ENCODE data around the gene RUNX1.

Gene RUNX1

DNA sequence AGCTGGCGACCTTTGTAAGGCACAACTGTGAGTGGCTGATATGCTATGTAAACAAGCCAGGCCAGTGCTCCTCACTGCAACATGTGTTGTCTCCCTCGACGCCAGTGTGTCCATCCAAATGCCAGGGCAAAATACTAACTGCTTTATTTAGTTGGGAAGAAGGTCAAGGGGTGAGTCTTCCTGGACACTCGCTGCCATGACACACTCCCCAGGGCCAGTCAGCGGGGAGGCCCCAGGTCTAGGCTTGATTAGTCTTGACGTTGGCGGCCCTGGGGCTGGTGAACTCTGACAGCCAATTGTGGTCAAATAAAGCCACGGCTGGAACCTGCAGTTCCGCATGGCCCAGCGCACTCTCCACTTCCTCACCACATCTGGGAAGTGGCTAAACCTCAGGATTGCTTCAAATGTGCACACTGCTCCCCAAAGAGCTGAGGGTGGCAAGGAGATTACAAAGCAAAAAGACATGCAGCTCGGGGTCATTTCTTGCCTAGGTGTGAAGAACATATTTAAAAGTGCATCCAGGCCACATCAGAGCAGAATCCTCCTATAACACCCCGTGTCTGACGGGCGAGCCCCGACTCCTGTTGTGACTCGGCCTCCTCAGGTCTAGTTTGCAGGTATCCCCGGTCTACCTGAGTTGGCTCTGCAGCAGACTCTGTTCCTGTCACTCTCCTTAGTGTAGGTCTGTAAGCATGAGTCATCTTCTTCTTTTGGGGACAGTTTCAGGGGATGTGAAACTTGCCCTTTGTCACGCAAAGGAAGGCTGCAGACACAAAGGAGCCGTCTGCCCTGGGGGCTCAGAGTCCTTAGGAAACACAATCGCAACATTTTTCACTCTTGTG is 183.5 kb downstream of the RUNX1 start:
- peak overlapping the region in 2 of 3 experiments; percentile 9 to 27 for H3K27ac Mint-ChIP-seq
- peaks cover 47% of the 10 kb centered on the region for H3K4me1 Mint-ChIP-seq
- H3K27me3 Mint-ChIP-seq (ENCODE audit: low read depth): peaks cover 60% of the 10 kb centered on the region
- no peak overlapping the region for H3K4me3 Mint-ChIP-seq
- no peaks in the 10 kb centered on the region for H3K36me3 Mint-ChIP-seq (ENCODE audit: low read depth)
- TF ChIP-seq, protein P1, sequence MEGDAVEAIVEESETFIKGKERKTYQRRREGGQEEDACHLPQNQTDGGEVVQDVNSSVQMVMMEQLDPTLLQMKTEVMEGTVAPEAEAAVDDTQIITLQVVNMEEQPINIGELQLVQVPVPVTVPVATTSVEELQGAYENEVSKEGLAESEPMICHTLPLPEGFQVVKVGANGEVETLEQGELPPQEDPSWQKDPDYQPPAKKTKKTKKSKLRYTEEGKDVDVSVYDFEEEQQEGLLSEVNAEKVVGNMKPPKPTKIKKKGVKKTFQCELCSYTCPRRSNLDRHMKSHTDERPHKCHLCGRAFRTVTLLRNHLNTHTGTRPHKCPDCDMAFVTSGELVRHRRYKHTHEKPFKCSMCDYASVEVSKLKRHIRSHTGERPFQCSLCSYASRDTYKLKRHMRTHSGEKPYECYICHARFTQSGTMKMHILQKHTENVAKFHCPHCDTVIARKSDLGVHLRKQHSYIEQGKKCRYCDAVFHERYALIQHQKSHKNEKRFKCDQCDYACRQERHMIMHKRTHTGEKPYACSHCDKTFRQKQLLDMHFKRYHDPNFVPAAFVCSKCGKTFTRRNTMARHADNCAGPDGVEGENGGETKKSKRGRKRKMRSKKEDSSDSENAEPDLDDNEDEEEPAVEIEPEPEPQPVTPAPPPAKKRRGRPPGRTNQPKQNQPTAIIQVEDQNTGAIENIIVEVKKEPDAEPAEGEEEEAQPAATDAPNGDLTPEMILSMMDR (IDR thresholded peaks at IDR 0.05; ENCODE audit: unreplicated experiment in 3 of 3): no peak
- H3K9me3 Mint-ChIP-seq: no peaks in the 10 kb centered on the region

DNA sequence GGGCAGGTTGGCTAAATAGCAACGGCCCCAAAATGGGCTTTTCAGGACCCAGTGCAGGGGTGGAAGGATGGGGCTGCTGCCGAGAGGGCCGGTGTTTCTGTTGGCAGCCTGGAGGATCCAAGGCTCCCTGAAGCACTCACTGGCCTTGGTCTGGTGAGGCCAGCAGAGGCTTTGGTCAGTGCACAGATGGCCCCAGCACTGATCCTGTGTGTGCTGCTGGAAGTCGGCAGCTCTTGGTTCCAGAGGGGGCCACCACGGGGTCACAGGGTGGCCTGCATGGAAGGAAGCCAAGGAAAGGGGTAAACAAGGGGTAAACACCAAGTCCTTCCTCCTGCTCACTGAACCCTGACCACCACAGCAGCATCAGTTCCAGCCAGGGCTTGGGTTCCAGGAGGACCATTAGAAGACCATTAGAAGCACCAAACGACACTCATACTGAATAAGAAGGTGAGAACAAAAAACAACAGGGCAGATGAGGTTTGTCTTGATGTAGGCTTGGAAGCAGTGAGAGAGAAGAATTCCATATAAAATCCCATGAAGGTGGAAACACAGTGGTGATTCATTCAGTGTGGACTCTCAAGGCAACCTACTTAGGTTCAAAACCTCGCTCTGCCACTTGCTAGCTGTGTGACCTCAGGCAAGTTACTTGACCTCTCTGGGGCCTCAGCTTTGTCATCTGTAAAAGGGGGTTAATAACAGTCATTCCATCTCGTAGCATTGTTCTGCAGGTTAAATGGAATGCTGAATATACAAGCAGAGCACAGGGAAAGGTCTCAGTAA is 184.5 kb downstream of the RUNX1 start:
- peaks cover 44% of the 10 kb centered on the region for H3K4me1 Mint-ChIP-seq
- TF ChIP-seq, protein P1 (IDR thresholded peaks at IDR 0.05; ENCODE audit: unreplicated experiment in 3 of 3): no peak
- no peaks in the 10 kb centered on the region for H3K9me3 Mint-ChIP-seq
- H3K27ac Mint-ChIP-seq: peak overlapping the region in 1 of 3 experiments; percentile 9
- H3K4me3 Mint-ChIP-seq: no peak overlapping the region
- no peaks in the 10 kb centered on the region for H3K36me3 Mint-ChIP-seq (ENCODE audit: low read depth)
- H3K27me3 Mint-ChIP-seq (ENCODE audit: low read depth): peaks cover 61% of the 10 kb centered on the region

DNA sequence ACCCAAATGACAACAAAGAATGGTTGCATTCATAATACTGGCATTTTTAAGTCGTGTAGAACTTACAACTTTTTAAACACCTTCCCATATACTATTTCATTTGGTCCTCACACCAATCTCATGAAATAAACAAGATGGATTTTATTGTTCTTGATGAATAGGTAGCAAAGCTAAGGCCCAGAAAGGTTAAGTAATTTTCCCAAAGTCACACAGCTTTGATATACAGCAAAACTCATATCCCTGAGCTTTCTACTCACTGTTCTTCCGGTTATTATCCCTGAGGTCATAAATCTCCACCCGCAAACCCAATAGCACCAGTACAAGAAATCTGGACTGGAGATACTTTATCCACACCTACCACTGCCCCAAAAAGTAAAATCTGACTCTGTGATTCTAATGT is 186.2 kb downstream of the RUNX1 start:
- Mint-ChIP-seq H3K4me1 (peaks cover 34% of the 10 kb centered on the region), H3K27ac (no peak overlapping the region), H3K9me3 (no peaks in the 10 kb centered on the region), H3K27me3 (ENCODE audit: low read depth) (peaks cover 49% of the 10 kb centered on the region), H3K36me3 (ENCODE audit: low read depth) (no peaks in the 10 kb centered on the region), H3K4me3 (no peak overlapping the region)
- TF ChIP-seq, protein P1 (IDR thresholded peaks at IDR 0.05; ENCODE audit: unreplicated experiment in 3 of 3): no peak

DNA sequence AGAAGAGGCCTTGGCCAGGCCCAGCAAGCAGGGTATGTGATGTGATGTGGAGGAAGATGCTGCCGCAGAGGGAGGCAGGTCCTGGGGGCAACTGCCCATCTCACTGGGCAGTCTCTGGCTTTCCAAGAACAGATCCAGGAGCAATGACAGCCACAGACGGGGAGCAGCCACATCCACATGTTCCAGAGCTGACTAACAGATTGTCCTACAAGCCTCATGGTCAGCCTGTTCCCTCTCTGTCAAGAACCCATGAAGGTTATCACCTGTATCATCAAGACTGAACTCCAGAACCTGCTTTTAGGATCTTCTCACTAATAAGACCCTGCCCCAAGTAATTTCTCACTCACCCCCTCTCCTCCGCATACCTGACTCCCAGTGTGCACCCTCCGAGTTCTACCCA is 187.8 kb downstream of the RUNX1 start:
- Mint-ChIP-seq H3K27ac (no peak overlapping the region), H3K36me3 (ENCODE audit: low read depth) (no peaks in the 10 kb centered on the region), H3K27me3 (ENCODE audit: low read depth) (peaks cover 58% of the 10 kb centered on the region), H3K4me1 (peaks cover 46% of the 10 kb centered on the region), H3K4me3 (no peak overlapping the region), H3K9me3 (no peaks in the 10 kb centered on the region)
- TF ChIP-seq, protein P1 (IDR thresholded peaks at IDR 0.05; ENCODE audit: unreplicated experiment in 3 of 3): no peak

DNA sequence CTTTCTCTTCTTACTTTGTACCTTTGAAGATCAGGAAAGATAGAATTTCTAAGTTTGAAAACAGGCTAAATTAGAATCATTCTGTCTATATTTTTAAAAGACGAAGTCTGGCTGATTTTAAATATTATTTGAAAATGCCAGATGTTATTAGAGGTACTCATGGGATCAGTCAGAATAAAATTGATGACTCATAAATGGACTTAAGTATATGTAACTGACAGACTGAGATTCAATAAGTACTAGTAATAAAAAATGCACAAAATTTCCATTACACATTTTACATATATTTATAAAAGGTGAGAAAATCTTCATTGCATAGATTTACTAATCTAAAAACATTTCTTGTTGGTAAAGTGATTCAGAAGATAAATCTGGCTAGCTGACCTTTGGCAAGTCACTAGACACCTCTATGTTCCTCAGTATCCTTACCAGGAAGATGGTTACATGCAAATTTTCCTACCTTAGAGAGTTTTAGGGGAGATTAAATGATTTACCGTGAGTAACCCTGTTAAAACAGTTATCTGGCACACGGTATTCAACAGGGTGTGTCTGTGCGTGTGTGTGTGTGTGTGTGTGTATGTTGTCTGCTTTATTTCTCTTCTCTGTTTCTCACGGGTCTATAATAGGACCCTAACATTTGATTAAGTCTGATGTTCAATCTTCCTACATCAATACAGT is 189.0 kb downstream of the RUNX1 start:
- peaks cover 37% of the 10 kb centered on the region for H3K4me1 Mint-ChIP-seq
- H3K27me3 Mint-ChIP-seq (ENCODE audit: low read depth): peaks cover 52% of the 10 kb centered on the region
- no peaks in the 10 kb centered on the region for H3K36me3 Mint-ChIP-seq (ENCODE audit: low read depth)
- TF ChIP-seq, protein P1 (IDR thresholded peaks at IDR 0.05; ENCODE audit: unreplicated experiment in 3 of 3): no peak
- no peaks in the 10 kb centered on the region for H3K9me3 Mint-ChIP-seq
- H3K27ac Mint-ChIP-seq: no peak overlapping the region
- no peak overlapping the region for H3K4me3 Mint-ChIP-seq
